HG03159 (cell line): Measurements from ENCODE around the gene FAM227B.
"Not testable (repeated sequence)": the region's sequence is repeated elsewhere in the genome, so short reads cannot be mapped to it uniquely, and the experiment has no call there.

Experiments
- ATAC-seq: cut with Tn5 transposase; IDR thresholded peaks from one replicate; pipeline ENCODE4 v1.9.1; 2021; ENCODE audit warnings: mild to moderate bottlenecking, moderate library complexity; ENCODE audit not compliant: unreplicated experiment

FAM227B gene

DNA sequence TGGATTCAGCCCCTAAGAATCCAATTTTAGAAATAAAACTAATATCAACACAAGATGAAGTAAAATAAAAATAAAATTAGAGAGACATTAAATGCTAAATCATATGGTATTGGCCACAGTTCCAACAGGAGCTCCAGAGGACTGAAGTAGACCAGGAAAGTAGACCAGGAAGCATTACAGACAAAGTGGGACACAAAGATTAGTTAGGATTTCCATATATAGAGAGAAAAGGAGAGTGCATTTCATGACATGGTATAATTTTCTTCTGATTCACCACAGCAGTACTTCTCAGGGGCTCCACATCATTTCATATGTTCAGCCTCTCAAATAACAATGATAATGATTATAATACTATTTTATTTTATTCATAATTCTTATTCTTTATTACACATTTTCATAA, 179.3 kb downstream of the FAM227B start:
- ATAC-seq: no peak

GRCh38 chr15:49439678-49440395, 180.8 kb downstream of the FAM227B start:
- no peak for ATAC-seq

DNA sequence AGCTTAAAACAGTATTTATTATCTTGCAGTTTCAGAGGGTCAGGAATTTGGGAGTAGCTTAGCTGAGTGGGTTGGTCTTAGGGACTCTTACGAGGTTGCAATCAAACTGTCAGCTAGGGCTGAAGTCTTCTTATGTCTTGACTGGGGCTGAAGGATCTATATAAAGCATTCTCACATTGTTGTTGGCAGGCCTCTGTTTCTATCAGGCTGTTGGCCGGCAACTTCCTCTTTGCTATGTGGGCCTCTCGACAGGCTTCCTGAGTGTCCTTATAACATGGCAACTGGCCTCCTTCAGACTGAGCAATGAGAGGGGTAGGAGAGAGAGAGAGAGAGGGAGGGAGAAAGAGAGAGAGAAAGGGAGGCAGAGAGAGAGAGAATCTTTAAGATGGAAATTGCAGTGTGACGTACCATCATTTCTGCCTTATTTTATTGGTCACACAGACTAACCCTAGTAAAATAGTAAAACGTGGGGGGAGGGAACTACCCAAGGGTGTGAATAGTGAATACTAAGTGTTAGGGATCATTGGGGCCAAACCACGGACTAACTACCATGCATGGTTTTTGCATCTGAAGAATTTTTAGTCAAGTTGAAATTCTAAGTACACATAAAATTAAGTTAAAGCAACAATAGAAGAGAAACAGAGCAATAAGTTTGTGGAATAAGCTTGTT, 181.5 kb downstream of the FAM227B start:
- peak; percentile 86 for ATAC-seq

DNA sequence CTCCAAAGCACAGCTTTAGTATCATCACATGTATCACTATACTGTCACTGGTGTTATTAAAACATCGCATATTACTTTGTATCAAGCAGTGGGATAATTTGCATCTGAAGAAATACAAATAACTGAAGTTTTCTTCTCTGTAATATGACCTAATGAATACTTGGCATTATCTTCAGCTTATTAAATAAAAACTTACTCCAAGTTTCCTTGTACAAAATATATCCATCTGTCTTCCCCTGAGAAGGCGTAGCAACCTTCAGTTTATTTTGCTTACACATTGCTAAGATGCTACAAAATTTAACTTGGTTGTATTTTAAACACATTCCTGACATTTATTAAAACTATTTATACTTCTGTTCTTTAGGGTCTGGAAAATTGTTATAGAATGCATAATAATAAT, 183.9 kb downstream of the FAM227B start:
- ATAC-seq: no peak

DNA sequence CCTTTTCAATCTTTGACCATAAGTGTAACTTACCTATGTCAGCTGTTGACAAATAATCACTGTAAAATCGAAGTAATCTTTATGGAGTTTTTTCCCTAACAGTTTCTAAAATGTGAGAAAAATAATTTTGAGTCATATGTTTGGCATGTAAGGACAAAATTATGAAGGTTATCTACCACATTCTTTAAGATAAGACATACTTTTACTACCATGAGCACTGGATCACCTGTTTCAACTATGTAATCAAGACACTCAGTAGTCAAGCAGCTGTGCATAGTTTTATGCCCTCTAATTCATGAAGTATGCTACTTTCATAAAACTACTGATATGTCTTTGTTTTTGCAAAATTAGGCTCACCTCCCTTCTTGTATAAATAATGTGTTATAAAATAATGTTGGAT, 185.4 kb downstream of the FAM227B start:
- ATAC-seq: no peak

DNA sequence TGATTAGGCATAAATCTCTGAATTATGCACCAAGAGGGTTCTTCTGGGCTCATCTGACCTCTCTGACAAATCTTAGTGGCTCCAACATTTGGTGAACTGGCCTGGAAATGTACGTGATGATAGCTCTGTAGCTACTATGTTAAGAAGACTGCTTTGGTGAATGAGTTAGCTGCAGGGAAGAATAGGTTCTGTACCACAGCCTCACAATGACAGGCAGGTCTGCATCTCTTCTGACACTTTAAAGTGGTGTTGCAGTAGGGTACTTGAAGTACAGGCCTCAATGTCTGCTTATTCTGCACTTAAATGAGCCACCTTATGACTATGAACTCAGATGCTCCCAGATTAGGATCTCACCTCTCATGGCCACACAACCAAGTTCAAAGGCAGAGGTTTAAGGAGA, 190.6 kb downstream of the FAM227B start:
- no peak for ATAC-seq

- no peak for ATAC-seq
Measured at GRCh38 chr15:49428409-49429095, 192.1 kb downstream of the FAM227B start.

- ATAC-seq: no peak
Measured at GRCh38 chr15:49427372-49427771, 193.2 kb downstream of the FAM227B start.

DNA sequence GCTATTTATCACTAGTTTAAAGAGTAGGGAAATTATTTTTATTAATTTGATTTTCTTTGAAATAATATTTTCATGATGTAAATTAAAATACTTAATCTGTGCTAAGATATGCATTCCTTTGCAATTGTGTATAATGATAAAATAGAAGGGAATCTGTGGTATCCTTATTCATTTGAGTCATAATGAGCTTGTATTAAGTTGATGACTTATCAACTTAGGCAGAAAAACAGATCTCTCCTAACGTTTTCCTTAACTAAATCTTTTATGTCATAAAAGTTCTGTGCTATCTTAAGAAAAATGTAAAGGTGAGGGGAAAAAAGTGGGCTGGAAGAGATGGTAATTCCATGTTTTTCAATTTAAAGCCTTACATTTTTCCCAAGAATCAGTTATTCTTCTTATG, 195.7 kb downstream of the FAM227B start:
- no peak for ATAC-seq

GRCh38 chr15:49423901-49424550, 196.6 kb downstream of the FAM227B start:
- no peak for ATAC-seq

DNA sequence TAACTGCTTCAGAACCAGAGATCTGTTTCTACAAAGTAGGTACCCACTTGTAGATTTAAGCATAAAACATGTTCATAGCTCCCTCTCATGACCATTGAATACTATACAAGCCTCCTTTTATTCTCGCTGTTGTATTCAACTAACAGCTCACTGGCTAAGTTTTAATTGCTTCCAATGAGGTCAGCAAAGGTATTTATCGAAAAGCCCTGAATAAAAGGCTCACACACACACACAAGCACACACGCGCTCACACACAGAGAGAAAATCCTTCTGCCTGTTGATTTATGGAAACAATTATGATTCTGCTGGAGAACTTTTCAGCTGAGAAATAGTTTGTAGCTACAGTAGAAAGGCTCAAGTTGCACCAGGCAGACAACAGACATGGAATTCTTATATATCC, 197.6 kb downstream of the FAM227B start, which contains the start of gene FGF7:
FGF7 (plus strand) TSS at position 222 of the 400 bp plus-strand sequence. CDS start 1,056 bp downstream, outside the sequence.
- ATAC-seq: no peak

DNA sequence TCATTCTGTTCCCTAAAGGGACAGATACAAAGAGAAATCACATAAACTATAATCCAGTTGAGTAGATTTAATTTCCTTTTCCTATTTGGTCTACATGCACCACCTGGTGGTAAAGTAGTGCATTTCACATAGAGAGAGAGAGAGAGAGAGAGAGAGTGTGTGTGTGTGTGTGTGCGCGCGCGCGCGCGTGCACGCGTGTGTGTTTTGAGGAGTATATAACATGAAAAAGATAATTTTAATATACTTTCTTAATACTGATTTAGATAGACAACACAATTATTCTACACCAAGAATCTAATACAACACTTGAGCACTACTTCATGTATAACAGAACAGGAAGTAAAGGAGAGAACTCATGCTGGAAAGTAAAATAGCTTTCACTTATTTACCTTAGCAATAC, 198.6 kb downstream of the FAM227B start:
- no peak for ATAC-seq

GRCh38 chr15:49418811-49419210, 201.8 kb downstream of the FAM227B start:
- ATAC-seq: no peak

DNA sequence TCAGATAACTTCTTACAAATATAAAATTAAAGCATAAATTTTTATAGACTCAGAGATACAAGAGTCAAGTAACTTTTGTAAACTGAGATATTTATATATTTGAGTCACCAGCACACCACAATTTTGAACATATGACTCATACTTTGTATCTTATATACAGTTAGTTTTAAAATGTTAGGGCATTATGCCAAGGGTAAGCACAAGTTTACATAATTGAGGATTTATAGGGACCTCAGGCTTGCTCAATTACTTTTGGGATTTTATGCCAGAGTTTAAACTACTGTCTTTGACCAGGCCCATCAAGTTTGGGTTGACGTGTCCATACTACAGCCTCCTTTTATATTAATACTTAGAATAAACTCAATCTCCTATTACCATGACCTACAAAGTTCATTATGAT, 205.0 kb downstream of the FAM227B start:
- ATAC-seq: no peak

DNA sequence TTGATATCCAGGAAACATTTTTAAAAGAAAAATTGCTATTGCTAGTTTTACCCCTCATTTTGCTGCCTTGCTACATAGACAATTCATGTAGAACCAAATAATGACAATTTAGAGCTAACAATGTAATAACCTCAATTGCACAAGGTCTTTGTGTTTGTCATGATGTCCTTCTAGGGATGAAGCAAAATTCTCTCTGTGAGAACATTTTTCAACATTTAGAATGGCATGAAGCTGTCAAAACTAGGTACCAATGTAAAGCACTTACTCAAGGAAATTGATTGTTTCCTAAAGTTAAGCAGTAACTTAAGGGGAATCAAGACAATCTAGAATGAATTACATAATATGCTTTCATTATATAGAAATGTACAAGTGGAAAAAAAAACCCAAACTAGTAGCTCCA, 205.5 kb downstream of the FAM227B start:
- no peak for ATAC-seq

DNA sequence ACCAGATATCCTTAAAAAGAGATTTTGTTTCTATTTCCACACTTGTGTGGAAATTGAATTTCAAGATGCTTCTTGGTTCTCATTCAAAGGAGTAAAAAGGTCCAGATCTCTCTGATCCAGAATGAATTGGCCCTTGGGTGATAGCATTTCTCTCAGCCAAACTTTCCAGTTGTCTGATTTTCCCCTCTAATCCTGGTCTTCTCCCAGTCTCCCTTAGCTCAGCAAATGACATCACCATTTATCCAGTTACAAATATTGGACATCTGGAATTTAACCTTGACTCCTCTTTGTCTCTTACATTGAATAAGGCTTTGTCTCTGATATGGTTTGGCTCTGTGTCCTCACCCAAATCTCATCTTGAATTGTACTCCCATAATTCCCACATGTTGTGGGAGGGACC, 207.8 kb downstream of the FAM227B start:
- no peak for ATAC-seq

GRCh38 chr15:49410641-49411040, 210.0 kb downstream of the FAM227B start:
- ATAC-seq: no peak

DNA sequence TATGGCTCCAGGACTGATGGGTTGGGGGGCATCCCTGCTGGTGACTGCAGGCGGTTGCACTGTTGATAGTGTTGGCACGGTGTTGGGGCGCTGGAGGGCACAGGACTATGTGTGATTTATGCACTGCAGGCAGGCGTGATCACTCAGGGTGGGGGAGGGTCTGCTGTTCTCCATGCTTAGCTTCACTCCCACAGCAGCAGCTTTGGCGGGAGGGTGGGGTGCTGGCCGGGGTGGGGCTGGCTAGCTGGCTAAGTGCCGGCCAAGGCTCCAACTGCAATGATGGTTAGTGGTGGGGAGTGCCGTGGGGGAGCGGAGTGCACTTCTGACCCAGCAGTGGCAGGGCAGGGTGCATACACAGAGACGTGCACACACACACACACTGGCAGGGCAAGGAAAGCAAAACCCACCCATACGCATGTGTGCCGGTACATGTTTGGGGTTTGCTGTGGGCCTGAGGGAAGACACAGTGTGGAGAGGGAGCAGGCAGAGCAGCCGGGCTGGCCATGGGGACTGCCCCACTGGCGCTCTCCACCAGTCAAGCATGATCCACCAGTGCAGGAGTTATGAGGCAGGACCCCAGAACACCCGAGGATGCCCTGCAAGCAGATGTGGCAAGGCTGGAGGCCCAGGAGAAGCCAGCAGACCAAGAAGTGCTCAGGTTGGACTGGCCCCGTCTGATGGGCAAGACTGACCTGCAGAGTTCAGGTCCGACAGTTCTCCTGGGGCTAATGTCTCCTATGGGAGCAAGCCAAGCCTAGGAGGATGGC, 214.1 kb downstream of the FAM227B start:
- ATAC-seq: no peak

GRCh38 chr15:49402515-49403296, 217.9 kb downstream of the FAM227B start:
- ATAC-seq: not testable (repeated sequence)

GRCh38 chr15:49387471-49387870, 233.1 kb downstream of the FAM227B start:
- ATAC-seq: peak; percentile 67
